NB4 (cell line): ENCODE results near the gene M6PR.

ENCODE experiments used
- MAX ChIP-seq: IDR thresholded peaks from 2 replicates; pipeline ENCODE4 v1.6.1; 2011; ENCODE audit warnings: low read depth, low read length
- POLR2A ChIP-seq: IDR thresholded peaks from 2 replicates; pipeline ENCODE4 v1.6.1; 2011; ENCODE audit warnings: mild to moderate bottlenecking; ENCODE audit not compliant: insufficient read length; ENCODE audit errors: extremely low read depth
- TF ChIP-seq, protein P1 (sequence below): IDR thresholded peaks from one replicate; pipeline ENCODE4 v1.5.1; 2012; ENCODE audit warnings: low read depth, low read length

- TF ChIP-seq, protein P1, sequence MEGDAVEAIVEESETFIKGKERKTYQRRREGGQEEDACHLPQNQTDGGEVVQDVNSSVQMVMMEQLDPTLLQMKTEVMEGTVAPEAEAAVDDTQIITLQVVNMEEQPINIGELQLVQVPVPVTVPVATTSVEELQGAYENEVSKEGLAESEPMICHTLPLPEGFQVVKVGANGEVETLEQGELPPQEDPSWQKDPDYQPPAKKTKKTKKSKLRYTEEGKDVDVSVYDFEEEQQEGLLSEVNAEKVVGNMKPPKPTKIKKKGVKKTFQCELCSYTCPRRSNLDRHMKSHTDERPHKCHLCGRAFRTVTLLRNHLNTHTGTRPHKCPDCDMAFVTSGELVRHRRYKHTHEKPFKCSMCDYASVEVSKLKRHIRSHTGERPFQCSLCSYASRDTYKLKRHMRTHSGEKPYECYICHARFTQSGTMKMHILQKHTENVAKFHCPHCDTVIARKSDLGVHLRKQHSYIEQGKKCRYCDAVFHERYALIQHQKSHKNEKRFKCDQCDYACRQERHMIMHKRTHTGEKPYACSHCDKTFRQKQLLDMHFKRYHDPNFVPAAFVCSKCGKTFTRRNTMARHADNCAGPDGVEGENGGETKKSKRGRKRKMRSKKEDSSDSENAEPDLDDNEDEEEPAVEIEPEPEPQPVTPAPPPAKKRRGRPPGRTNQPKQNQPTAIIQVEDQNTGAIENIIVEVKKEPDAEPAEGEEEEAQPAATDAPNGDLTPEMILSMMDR = peak; percentile 26
- TF ChIP-seq POLR2A (peak; percentile 80), MAX (peak; percentile 86)
Measured at GRCh38 chr12:8949342-8950220, at the start of gene M6PR.
